ENCODE data around the gene BUD13.

DNA sequence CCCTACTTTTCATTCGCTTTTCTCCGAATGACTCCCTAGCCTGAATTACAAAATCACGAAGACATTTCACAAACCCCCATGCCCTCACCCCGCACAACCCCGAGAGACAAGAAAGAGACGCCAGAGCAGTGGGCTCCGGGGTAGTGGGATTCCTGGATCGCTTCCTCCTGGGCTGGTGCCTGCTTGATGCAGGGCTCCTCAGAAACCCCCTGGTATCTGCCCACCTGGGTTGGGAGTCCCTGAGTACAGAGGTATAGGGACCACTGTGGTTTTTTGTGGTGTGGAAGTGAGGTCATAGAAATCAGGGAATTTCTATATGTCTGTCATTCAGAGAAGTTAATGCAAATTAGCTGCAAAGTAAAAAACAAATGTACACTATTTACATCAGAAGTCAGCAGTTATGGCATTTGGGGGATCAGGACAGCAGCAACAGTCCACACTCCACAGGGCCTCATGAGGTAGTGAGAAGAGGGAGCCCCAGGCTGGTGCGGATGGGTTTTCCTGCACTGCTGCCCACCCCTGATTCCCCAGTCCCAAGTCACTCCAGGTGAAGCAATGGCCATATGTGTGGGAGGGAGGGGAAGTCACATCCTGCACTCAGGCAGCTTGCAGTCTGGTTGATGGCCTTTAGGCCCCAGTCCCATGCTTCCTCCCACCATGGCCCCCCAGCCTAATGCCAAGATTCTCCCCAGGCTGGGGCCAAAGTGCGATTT, 39.6 kb downstream of the BUD13 start:
- TF ChIP-seq, protein P1, sequence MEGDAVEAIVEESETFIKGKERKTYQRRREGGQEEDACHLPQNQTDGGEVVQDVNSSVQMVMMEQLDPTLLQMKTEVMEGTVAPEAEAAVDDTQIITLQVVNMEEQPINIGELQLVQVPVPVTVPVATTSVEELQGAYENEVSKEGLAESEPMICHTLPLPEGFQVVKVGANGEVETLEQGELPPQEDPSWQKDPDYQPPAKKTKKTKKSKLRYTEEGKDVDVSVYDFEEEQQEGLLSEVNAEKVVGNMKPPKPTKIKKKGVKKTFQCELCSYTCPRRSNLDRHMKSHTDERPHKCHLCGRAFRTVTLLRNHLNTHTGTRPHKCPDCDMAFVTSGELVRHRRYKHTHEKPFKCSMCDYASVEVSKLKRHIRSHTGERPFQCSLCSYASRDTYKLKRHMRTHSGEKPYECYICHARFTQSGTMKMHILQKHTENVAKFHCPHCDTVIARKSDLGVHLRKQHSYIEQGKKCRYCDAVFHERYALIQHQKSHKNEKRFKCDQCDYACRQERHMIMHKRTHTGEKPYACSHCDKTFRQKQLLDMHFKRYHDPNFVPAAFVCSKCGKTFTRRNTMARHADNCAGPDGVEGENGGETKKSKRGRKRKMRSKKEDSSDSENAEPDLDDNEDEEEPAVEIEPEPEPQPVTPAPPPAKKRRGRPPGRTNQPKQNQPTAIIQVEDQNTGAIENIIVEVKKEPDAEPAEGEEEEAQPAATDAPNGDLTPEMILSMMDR (conservative IDR thresholded peaks at IDR 0.05; ENCODE audit: low read depth, low read length) = no peak
- no peak for TF ChIP-seq EZH2 (IDR thresholded peaks at IDR 0.05; ENCODE audit: borderline replicate concordance, low read depth, low read length, poor library complexity, severe bottlenecking)
